Measurements from ENCODE around the gene MGAT4B. TPM values are rescaled to one million over a fixed set of nuclear protein-coding genes. Genes with fewer than 3 reads are reported as not detected.

The MGAT4B gene
- total and polyA plus RNA-seq, 3 donors from 2014 or later, result 67.9 to 152 (median 149) TPM

DNA sequence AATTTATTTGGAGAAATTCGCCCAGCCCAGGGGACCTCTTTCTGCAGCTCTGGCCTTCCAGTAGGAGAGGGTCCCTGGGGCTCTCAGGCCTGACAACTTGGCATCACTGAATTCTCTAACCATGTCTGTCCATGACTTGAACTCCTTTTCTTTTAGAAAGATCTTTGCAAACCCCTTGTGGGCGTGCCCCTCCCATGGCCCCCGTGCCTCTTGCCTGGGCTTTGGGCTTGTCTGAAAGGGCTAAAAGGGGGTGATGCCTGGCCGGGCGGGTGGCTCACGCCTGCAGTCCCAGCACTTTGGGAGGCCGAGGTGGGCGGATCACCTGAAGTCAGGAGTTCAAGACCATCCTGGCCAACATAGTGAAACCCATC, 10.8 kb upstream of the MGAT4B start:
- peak overlapping the region in 1 of 2 donors; percentile 14 for H3K27ac ChIP-seq
- peaks cover 42% of the 10 kb centered on the region for H3K4me1 ChIP-seq
- peak overlapping the region in 1 of 2 donors; percentile 60 for H3K4me3 ChIP-seq
- intact Hi-C loops (cut with DNase I; ENCODE audit: low total_unique reads), result no loop called here
- TF ChIP-seq, protein P1, sequence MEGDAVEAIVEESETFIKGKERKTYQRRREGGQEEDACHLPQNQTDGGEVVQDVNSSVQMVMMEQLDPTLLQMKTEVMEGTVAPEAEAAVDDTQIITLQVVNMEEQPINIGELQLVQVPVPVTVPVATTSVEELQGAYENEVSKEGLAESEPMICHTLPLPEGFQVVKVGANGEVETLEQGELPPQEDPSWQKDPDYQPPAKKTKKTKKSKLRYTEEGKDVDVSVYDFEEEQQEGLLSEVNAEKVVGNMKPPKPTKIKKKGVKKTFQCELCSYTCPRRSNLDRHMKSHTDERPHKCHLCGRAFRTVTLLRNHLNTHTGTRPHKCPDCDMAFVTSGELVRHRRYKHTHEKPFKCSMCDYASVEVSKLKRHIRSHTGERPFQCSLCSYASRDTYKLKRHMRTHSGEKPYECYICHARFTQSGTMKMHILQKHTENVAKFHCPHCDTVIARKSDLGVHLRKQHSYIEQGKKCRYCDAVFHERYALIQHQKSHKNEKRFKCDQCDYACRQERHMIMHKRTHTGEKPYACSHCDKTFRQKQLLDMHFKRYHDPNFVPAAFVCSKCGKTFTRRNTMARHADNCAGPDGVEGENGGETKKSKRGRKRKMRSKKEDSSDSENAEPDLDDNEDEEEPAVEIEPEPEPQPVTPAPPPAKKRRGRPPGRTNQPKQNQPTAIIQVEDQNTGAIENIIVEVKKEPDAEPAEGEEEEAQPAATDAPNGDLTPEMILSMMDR (IDR thresholded peaks at IDR 0.05), result no peak
- no peak for TF ChIP-seq POLR2A (IDR thresholded peaks at IDR 0.05)
- H3K36me3 ChIP-seq (ENCODE audit: low read depth, missing control alignments), result no peaks in the 10 kb centered on the region
- H3K9me3 ChIP-seq, result no peaks in the 10 kb centered on the region
- WGBS, 2 donors, result 74 to 80% methylated on average over 7 to 8 of the region's 8 CpGs
- no peaks in the 10 kb centered on the region for H3K27me3 ChIP-seq
- no peak for DNase-seq

DNA sequence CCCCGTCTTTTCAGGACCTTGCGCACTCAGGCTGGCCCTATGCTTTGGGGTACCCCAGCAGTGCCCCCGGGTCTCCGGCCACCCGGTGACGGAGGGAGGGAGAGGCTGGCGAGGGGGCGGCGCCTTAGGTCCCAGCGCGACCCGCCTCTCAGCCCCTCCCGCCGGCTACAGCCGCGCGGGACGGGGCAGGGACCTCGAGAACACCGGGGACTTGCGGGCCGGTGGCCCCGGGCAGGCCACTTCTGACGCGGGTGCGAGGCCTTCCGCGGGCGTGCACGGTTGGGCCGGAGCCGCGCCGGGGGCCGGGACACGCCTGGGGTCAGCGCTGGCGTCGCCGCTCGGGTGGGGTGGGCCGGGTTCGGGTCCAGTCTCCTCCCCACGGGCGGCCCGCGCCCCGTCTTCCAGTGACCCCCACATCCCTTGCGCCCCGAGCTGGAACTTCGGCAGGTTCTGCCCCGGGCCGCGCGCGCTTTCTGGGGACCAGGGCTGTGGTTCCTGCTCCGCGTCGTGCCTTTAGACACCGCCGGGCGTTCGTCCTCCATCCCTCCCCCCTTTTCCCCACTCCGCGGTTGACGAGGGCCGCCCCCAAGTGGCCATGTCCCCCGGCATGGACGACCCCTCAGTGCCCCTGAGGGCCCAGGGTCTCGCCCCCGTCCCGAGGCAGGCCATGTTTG, 10.3 kb upstream of the MGAT4B start:
- Histone ChIP-seq H3K4me3 (peak overlapping the region; percentile 36 to 60), H3K9me3 (no peaks in the 10 kb centered on the region), H3K36me3 (ENCODE audit: low read depth, missing control alignments) (no peaks in the 10 kb centered on the region), H3K27me3 (no peaks in the 10 kb centered on the region), H3K27ac (peak overlapping the region; percentile 14 to 70), H3K4me1 (peaks cover 37% of the 10 kb centered on the region)
- WGBS, 2 donors, result 1 to 3% methylated on average over 10 to 32 of the region's 72 CpGs
- DNase-seq, result no peak
- intact Hi-C loops (cut with DNase I; ENCODE audit: low total_unique reads), result no loop called here
- TF ChIP-seq, protein P1 (IDR thresholded peaks at IDR 0.05), result no peak
- TF ChIP-seq POLR2A (IDR thresholded peaks at IDR 0.05), result no peak

DNA sequence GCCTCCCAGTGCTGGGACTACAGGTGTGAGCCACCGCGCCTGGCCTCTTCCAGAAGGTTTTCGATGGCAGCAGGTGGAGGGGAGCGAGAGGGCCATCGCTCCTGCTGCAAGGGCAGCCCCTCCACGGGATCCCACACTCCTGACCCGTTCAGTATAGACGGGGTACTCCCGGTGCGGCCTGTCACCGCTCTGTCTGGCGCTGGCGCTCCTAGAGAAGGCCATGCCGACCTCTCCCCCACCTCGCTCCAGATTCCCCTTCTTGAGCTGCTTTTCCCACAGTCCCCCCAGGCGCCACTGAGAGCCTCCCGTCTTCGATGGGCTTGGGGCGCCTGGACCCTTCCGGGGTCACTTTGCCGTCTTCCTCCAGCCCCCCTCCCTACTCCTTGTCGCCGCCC, 9.7 kb upstream of the MGAT4B start:
- Histone ChIP-seq H3K4me1 (peaks cover 35% of the 10 kb centered on the region), H3K4me3 (peak overlapping the region; percentile 36 to 60), H3K36me3 (ENCODE audit: low read depth, missing control alignments) (no peaks in the 10 kb centered on the region), H3K9me3 (no peaks in the 10 kb centered on the region), H3K27ac (peak overlapping the region in 1 of 2 donors; percentile 14), H3K27me3 (no peaks in the 10 kb centered on the region)
- DNase-seq, result no peak
- TF ChIP-seq, protein P1 (IDR thresholded peaks at IDR 0.05), result no peak
- TF ChIP-seq POLR2A (IDR thresholded peaks at IDR 0.05), result no peak
- intact Hi-C loops (cut with DNase I; ENCODE audit: low total_unique reads), result no loop called here
- 32 to 44% methylated on average over 21 to 23 of the region's 23 CpGs for WGBS, 2 donors

DNA sequence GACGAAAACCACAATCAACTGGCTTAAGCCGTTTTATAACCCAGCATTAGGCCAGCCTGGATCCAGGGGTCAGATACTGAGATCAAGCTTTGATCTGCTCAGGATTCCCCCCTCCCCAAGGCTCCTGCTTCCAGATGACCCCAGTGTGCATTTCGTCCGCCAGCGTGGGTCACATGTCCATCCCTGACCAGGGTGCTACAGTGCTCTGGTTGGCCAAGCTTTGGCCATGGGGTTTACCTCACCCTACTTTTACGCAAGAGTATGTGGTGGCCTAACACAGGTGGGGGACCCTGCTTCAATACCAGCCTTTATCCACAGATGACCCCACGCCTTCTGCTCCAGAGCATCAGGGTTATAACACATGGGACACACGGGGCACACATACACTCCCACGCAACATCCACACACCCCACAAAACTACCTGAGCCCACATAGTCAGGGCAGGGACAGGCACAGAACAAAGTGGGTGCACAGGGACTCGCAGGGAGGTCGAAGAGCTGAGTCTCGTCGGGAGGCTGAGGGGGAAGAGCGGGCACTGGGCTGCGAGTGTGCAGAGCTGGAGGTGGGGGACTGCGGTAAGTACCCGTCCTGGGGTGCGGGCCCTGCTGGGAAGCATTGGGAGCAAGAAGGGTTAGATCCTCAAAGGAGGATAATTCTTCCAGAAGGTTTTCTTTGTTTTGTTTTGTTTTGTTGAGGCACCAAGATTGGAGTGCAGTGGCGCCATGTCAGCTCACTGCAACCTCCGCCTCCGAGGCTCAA, 9.0 kb upstream of the MGAT4B start:
- no peak overlapping the region for H3K27ac ChIP-seq
- H3K4me1 ChIP-seq, result peaks cover 35% of the 10 kb centered on the region
- no peak for TF ChIP-seq POLR2A (IDR thresholded peaks at IDR 0.05)
- TF ChIP-seq, protein P1 (IDR thresholded peaks at IDR 0.05), result no peak
- no peaks in the 10 kb centered on the region for H3K9me3 ChIP-seq
- no peak overlapping the region for H3K4me3 ChIP-seq
- H3K36me3 ChIP-seq (ENCODE audit: low read depth, missing control alignments), result no peaks in the 10 kb centered on the region
- WGBS, 2 donors, result 84 to 96% methylated on average over 17 to 21 of the region's 21 CpGs
- DNase-seq, result no peak
- no peaks in the 10 kb centered on the region for H3K27me3 ChIP-seq
- intact Hi-C loops (cut with DNase I; ENCODE audit: low total_unique reads), result no loop called here
